ENCODE data around the gene TSPAN18. TPM values are rescaled to one million over a fixed set of nuclear protein-coding genes. Genes with fewer than 3 reads are reported as not detected.

Gene TSPAN18
- total and polyA plus RNA-seq, 2 donors from 2014 or later: 13.8 to 38.1 TPM

GRCh38 chr11:44818110-44818509 is 91.3 kb downstream of the TSPAN18 start:
- Histone ChIP-seq H3K4me3 (ENCODE audit: low read length in 3 of 3) (no peak overlapping the region), H3K9ac (ENCODE audit: low read length in 3 of 3) (no peak overlapping the region), H3K27me3 (ENCODE audit: control insufficient read depth, insufficient read depth, low read length) (no peaks in the 10 kb centered on the region), H3K4me1 (ENCODE audit: control insufficient read depth in 2 of 3, insufficient read depth in 2 of 3, low read depth in 1 of 3, low read length in 3 of 3) (peaks cover 0 to 2% (median 0%) of the 10 kb centered on the region in 3 donors), H3K36me3 (ENCODE audit: control insufficient read depth in 2 of 3, insufficient read depth in 3 of 3, low read length in 3 of 3) (no peaks in the 10 kb centered on the region), H3K27ac (ENCODE audit: low read depth in 2 of 2, low read length in 2 of 2) (no peak overlapping the region), H3K9me3 (ENCODE audit: control insufficient read depth in 2 of 3, insufficient read depth in 1 of 3, low read length in 3 of 3) (peaks cover 0 to 9% (median 0%) of the 10 kb centered on the region in 3 donors)
- DNase-seq (no peak), FAIRE-seq (no peak)
- intact Hi-C loops (cut with DNase I): no loop called here
- no peak for TF ChIP-seq CTCF (IDR thresholded peaks at IDR 0.05; ENCODE audit: borderline replicate concordance, extremely low read depth, insufficient read depth)

GRCh38 chr11:44819346-44819745 is 92.6 kb downstream of the TSPAN18 start:
- no peak overlapping the region for H3K4me3 ChIP-seq (ENCODE audit: low read length in 3 of 3)
- no peak for TF ChIP-seq CTCF (IDR thresholded peaks at IDR 0.05; ENCODE audit: borderline replicate concordance, extremely low read depth, insufficient read depth)
- H3K27me3 ChIP-seq (ENCODE audit: control insufficient read depth, insufficient read depth, low read length): no peaks in the 10 kb centered on the region
- H3K27ac ChIP-seq (ENCODE audit: low read depth in 2 of 2, low read length in 2 of 2): no peak overlapping the region
- no peak overlapping the region for H3K9ac ChIP-seq (ENCODE audit: low read length in 3 of 3)
- peaks cover 0 to 11% (median 0%) of the 10 kb centered on the region in 3 donors for H3K9me3 ChIP-seq (ENCODE audit: control insufficient read depth in 2 of 3, insufficient read depth in 1 of 3, low read length in 3 of 3)
- FAIRE-seq: no peak
- no peak for DNase-seq
- intact Hi-C loops (cut with DNase I): no loop called here
- H3K4me1 ChIP-seq (ENCODE audit: control insufficient read depth in 2 of 3, insufficient read depth in 2 of 3, low read depth in 1 of 3, low read length in 3 of 3): no peaks in the 10 kb centered on the region
- H3K36me3 ChIP-seq (ENCODE audit: control insufficient read depth in 2 of 3, insufficient read depth in 3 of 3, low read length in 3 of 3): no peaks in the 10 kb centered on the region

GRCh38 chr11:44822369-44822768 is 95.6 kb downstream of the TSPAN18 start:
- TF ChIP-seq CTCF (IDR thresholded peaks at IDR 0.05; ENCODE audit: borderline replicate concordance, extremely low read depth, insufficient read depth): no peak
- no peak for FAIRE-seq

GRCh38 chr11:44823006-44823405 is 96.2 kb downstream of the TSPAN18 start:
- no peak for FAIRE-seq
- intact Hi-C loops (cut with DNase I): no loop called here

More at GRCh38 chr11:44822369-44822768, 95.6 kb downstream of the TSPAN18 start:
- H3K27me3 ChIP-seq (ENCODE audit: control insufficient read depth, insufficient read depth, low read length): no peaks in the 10 kb centered on the region
- intact Hi-C loops (cut with DNase I): no loop called here
- peaks cover 0 to 10% (median 0%) of the 10 kb centered on the region in 3 donors for H3K9me3 ChIP-seq (ENCODE audit: control insufficient read depth in 2 of 3, insufficient read depth in 1 of 3, low read length in 3 of 3)
- no peak for DNase-seq
- no peaks in the 10 kb centered on the region for H3K36me3 ChIP-seq (ENCODE audit: control insufficient read depth in 2 of 3, insufficient read depth in 3 of 3, low read length in 3 of 3)
- no peak overlapping the region for H3K9ac ChIP-seq (ENCODE audit: low read length in 3 of 3)
- H3K4me1 ChIP-seq (ENCODE audit: control insufficient read depth in 2 of 3, insufficient read depth in 2 of 3, low read depth in 1 of 3, low read length in 3 of 3): no peaks in the 10 kb centered on the region
- no peak overlapping the region for H3K4me3 ChIP-seq (ENCODE audit: low read length in 3 of 3)
- no peak overlapping the region for H3K27ac ChIP-seq (ENCODE audit: low read depth in 2 of 2, low read length in 2 of 2)

More at GRCh38 chr11:44823006-44823405, 96.2 kb downstream of the TSPAN18 start:
- Histone ChIP-seq H3K4me3 (ENCODE audit: low read length in 3 of 3) (no peak overlapping the region), H3K4me1 (ENCODE audit: control insufficient read depth in 2 of 3, insufficient read depth in 2 of 3, low read depth in 1 of 3, low read length in 3 of 3) (no peaks in the 10 kb centered on the region), H3K27ac (ENCODE audit: low read depth in 2 of 2, low read length in 2 of 2) (no peak overlapping the region), H3K9ac (ENCODE audit: low read length in 3 of 3) (no peak overlapping the region), H3K9me3 (ENCODE audit: control insufficient read depth in 2 of 3, insufficient read depth in 1 of 3, low read length in 3 of 3) (peaks cover 0 to 7% (median 0%) of the 10 kb centered on the region in 3 donors), H3K36me3 (ENCODE audit: control insufficient read depth in 2 of 3, insufficient read depth in 3 of 3, low read length in 3 of 3) (no peaks in the 10 kb centered on the region), H3K27me3 (ENCODE audit: control insufficient read depth, insufficient read depth, low read length) (no peaks in the 10 kb centered on the region)
- no peak for DNase-seq
- no peak for TF ChIP-seq CTCF (IDR thresholded peaks at IDR 0.05; ENCODE audit: borderline replicate concordance, extremely low read depth, insufficient read depth)
